HepG2 (cell line): ENCODE data around the gene TMEM151A. TPM values are rescaled to one million over a fixed set of nuclear protein-coding genes. Genes with fewer than 3 reads are reported as not detected.

Source experiments
- HNF4A ChIP-seq: sonication (generic); formaldehyde crosslinking; IDR thresholded peaks from 2 replicates; pipeline ENCODE4 v1.4.0; 2020; ENCODE audit warnings: missing genetic modification reagents
- KAT8 ChIP-seq: IDR thresholded peaks from 2 replicates; pipeline ENCODE4 v1.6.1; 2016; ENCODE audit warnings: missing genetic modification reagents, missing compliant biosample characterization
- KDM5B ChIP-seq: sonication (generic); formaldehyde crosslinking; IDR thresholded peaks from 2 replicates; pipeline ENCODE4 v1.4.0; 2020; ENCODE audit warnings: missing genetic modification reagents, mild to moderate bottlenecking, borderline replicate concordance
- MAFF ChIP-seq: IDR thresholded peaks from 2 replicates; pipeline ENCODE4 v1.6.1; 2011; ENCODE audit warnings: low read depth, low read length, improper control_type of control experiment
- MAFG ChIP-seq: sonication (generic); formaldehyde crosslinking; IDR thresholded peaks from 2 replicates; pipeline ENCODE4 v1.5.1; 2020; ENCODE audit warnings: mild to moderate bottlenecking, missing genetic modification reagents
- RERE ChIP-seq: IDR thresholded peaks from 2 replicates; pipeline ENCODE4 v1.6.1; 2016; ENCODE audit warnings: low read depth, missing genetic modification reagents, missing compliant biosample characterization
- RXRB ChIP-seq: IDR thresholded peaks from 2 replicates; pipeline ENCODE4 v1.6.1; 2016; ENCODE audit warnings: borderline replicate concordance, missing genetic modification reagents, missing compliant biosample characterization
- SP4 ChIP-seq: sonication (generic); formaldehyde crosslinking; IDR thresholded peaks from 2 replicates; pipeline ENCODE4 v1.8.1; 2023; ENCODE audit warnings: mild to moderate bottlenecking, missing genetic modification reagents
- TEF ChIP-seq: sonication (generic); formaldehyde crosslinking; IDR thresholded peaks from 2 replicates; pipeline ENCODE4 v1.5.0; 2020; ENCODE audit warnings: missing genetic modification reagents
- ZHX2 ChIP-seq, 2 experiments: sonication (generic) in 1 of 2; formaldehyde crosslinking in 1 of 2; IDR thresholded peaks; 2 replicates each; pipeline versions ENCODE4 v1.6.1 to v1.9.0; 2014 to 2022; ENCODE audit warnings: antibody characterized with exemption in 1 of 2, borderline replicate concordance in 1 of 2, inconsistent platforms in 1 of 2, low read depth in 1 of 2, missing genetic modification reagents in 1 of 2
- ZNF572 ChIP-seq: sonication (generic); formaldehyde crosslinking; IDR thresholded peaks from 2 replicates; pipeline ENCODE4 v1.5.1; 2020; ENCODE audit warnings: mild to moderate bottlenecking, missing genetic modification reagents
- ZNF589 ChIP-seq: sonication (generic); formaldehyde crosslinking; conservative IDR thresholded peaks from 2 replicates; pipeline ENCODE4 v1.8.0; 2022; ENCODE audit warnings: mild to moderate bottlenecking, moderate library complexity, missing genetic modification reagents
- polyA plus RNA-seq, 8 experiments: library from polyadenylated mRNA; depleted of rRNA in 3 of 8; stranded (reverse) in 7 of 8; unstranded in 1 of 8; fragments of >200 nt; fragmentation: Illumina TruSeq in 4 of 8; extraction: Trizol in 4 of 8; gene quantifications; 2 replicates each; pipeline versions ENCODE4 v1.2.1 to v1.2.3, GENCODE V29; 2011 to 2016; ENCODE audit warnings: low read depth in 4 of 8, missing spikeins in 1 of 8, mixed read lengths in 1 of 8; ENCODE audit not compliant: insufficient read depth in 1 of 8
- total RNA-seq, 5 experiments: library from RNA; depleted of rRNA; stranded (reverse); fragments of >200 nt; fragmentation: Illumina TruSeq; extraction: Trizol; gene quantifications; 2 replicates each; pipeline ENCODE4 v1.2.3, GENCODE V29; 2016; ENCODE audit warnings: low read depth in 1 of 5
- TF ChIP-seq, protein P1 (sequence below): sonication (generic); formaldehyde crosslinking; IDR thresholded peaks from 2 replicates; pipeline ENCODE4 v1.4.0; 2020; ENCODE audit warnings: missing genetic modification reagents

TMEM151A gene
- total and polyA plus RNA-seq, 2 of the 13 experiments (the other 11 are each of a cell fraction or from before 2014, with no cell fraction given): 0.18 to 0.33 TPM

- 0 out of 2 replicates have a peak, but pooled peaks have one; percentile 29 for TF ChIP-seq ZHX2 (IDR thresholded peaks at IDR 0.05; ENCODE audit: low read depth)
- TF ChIP-seq ZHX2 (CRISPR knock-in tag; IDR thresholded peaks at IDR 0.05; ENCODE audit: borderline replicate concordance): no peak
- peak; percentile 64 for TF ChIP-seq MAFF
- TF ChIP-seq ZNF572: peak; percentile 64; the same call in 1 of the 2 replicates
- TF ChIP-seq RERE (CRISPR knock-in tag): no peak
- 0 out of 2 replicates have a peak, but pooled peaks have one; percentile 8 for TF ChIP-seq ZNF589 (CRISPR knock-in tag)
- TF ChIP-seq SP4: 0 out of 2 replicates have a peak, but pooled peaks have one; percentile 12
- TF ChIP-seq MAFG (CRISPR knock-in tag): 0 out of 2 replicates have a peak, but pooled peaks have one; percentile 49
- peak; percentile 62 for TF ChIP-seq HNF4A (CRISPR knock-in tag)
- TF ChIP-seq TEF (CRISPR knock-in tag): no peak
- TF ChIP-seq, protein P1, sequence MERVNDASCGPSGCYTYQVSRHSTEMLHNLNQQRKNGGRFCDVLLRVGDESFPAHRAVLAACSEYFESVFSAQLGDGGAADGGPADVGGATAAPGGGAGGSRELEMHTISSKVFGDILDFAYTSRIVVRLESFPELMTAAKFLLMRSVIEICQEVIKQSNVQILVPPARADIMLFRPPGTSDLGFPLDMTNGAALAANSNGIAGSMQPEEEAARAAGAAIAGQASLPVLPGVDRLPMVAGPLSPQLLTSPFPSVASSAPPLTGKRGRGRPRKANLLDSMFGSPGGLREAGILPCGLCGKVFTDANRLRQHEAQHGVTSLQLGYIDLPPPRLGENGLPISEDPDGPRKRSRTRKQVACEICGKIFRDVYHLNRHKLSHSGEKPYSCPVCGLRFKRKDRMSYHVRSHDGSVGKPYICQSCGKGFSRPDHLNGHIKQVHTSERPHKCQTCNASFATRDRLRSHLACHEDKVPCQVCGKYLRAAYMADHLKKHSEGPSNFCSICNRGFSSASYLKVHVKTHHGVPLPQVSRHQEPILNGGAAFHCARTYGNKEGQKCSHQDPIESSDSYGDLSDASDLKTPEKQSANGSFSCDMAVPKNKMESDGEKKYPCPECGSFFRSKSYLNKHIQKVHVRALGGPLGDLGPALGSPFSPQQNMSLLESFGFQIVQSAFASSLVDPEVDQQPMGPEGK (CRISPR knock-in tag): peak; percentile 22; the same call in 1 of the 2 replicates
- peak; percentile 46; the same call in 1 of the 2 replicates for TF ChIP-seq KDM5B (CRISPR knock-in tag)
- 0 out of 2 replicates have a peak, but pooled peaks have one; percentile 18 for TF ChIP-seq KAT8 (CRISPR knock-in tag)
- TF ChIP-seq RXRB (CRISPR knock-in tag): 0 out of 2 replicates have a peak, but pooled peaks have one; percentile 11
Measured at GRCh38 chr11:66317723-66318599, 26.3 kb downstream of the TMEM151A start (continued).
